HG02852 (cell line): ENCODE results near the gene ZNF609.

ENCODE experiments used
- ATAC-seq: cut with Tn5 transposase; IDR thresholded peaks from one replicate; pipeline ENCODE4 v1.9.1; 2021; ENCODE audit warnings: mild to moderate bottlenecking, moderate library complexity; ENCODE audit not compliant: unreplicated experiment

The ZNF609 gene

DNA sequence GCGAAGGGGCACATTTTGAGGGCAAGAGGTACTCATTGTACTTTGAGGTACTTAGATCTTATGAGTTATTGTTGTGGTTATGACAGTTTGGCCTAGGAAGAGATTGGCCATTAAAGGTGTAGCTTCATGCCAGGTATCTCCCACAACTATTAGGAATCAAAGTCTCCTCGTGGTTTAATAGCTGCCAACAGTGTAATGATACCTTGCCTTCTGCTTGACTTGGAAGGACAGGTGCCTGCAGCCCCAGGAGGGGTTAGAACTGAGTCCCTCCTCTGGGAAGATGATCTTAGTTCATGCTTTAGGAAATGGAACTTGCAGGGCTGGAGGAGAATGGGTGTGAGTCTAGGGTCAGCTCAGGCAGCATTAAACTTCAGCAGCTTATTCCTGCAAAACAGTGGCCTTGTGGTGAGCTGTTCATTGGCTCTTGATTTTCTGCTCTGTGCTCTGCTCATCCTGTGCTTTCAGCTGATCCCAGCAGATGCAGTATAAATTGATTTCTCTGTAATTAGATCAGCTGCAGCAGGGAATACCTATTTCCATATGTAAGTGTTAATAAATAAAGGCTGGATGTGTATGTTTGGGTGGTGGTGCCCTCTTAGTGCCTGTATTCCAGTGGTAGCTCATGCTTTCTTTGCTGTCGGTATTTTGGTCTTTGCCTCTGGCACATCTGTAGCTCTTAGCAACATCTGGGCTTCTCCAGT, 40.5 kb downstream of the ZNF609 start:
- no peak for ATAC-seq

DNA sequence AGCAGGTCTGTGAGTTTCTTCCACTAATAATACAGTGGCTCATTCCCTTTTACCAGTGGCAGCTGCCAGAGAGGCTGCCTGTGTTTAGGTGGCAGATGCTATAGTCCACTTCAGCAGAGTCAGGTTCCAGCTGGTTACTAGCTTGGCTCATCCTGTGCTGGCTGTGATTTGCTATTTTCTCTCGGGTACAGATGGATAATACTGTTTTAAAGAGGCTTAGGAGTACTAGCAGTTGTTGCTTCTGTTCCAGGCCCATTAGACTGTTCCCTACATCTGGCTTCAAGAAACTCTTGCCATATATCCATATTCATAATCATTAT, 41.0 kb downstream of the ZNF609 start:
- ATAC-seq, result no peak

DNA sequence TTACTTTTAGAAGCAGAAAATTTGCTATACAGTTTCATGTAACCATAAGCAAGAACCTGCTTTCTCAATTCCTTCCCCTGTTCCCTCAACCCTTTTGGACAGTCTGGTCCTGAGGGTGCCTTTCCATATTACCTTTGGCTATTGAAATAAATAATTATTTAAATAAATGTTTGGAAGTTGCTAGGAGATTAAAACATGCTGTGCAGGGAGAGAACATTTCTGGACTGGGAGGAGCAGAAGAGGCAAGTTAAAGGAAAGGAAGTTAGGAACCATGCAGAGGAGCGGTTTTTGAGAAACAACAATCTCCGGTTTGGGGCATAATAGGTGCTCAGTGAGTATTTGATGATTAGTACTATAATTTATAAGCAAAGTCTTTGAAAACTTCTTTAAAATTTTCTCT, 41.8 kb downstream of the ZNF609 start:
- ATAC-seq, result no peak

DNA sequence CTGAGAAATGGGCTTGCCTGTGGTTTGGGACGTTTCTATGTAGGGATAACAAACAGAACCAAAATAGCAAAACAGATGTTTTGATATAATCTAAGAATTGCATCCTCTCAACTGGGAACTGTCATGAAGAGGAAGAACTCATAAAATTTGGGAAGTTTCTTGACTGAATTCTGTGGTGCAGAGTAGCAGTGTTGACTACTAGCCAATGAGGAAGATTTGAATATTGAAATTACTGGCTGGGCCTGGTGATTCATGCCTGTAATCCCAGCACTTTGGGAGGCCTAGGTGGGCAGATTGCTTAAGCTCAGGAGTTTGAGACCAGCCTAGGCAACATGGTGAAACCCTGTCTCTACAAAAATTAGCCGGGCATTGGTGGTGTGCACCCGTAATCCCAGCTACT, 42.2 kb downstream of the ZNF609 start:
- no peak for ATAC-seq

DNA sequence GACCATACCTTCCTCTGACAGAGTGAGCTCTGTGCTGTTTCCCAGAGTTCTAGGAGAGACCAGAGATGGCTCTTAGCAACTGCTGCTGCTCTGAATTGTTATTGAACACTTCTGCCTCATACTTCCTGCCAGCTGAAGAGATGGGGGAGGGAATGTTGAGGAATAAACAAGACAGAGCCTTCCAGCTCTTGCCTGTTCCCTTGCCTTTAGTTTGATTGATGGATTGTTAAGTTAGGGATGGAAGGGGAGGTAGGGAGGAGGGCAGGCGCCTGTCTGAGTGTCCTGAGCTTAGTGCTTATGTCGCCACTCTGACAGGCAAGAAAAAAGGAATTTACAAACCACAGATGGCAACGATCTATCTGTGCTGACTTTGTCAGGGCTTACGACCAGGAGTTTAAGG, 42.8 kb downstream of the ZNF609 start:
- ATAC-seq, result no peak

DNA sequence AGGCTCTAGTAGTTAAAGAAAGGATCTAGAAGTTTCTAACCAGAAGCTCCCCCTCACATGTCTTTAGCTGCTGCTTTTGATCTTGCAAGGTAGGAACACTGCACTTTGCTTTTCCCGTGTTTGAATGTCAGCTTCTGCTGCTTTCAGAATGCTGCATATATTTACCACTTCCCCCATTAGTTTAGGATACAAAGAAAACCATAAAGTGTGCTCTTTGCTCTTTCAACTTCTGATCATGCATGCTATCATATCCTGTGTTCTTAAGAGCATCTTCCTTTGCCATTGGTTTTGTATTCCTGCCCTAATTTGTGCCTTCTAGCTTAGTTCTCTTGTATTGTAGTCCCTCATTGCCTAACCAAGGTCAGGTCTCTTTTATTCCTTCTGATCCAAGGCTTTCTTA, 43.3 kb downstream of the ZNF609 start:
- ATAC-seq, result no peak

DNA sequence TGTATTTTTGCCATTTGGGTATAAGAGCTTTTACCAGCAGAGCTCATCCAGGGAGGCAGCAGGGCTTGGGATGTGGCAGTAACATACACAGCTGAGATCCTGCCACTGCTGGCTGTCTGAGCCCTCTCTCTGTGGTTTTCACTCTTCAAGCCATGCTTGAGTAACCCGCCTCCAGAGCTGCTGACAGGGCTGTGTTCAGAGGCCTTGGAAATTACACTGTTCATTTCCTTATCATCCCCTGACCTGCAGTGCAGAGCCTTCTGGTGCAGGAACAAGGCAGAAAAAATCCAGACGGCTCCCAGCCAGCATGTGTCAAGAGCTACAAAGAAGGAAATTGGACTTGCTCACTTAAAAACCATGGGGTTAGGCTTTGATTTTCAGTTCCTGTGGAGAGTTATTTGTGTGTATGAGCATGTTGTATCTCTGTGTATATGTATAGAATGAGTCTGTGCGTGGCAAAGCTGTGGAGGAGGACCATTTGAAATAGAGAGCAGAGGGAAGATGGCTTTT, 47.0 kb downstream of the ZNF609 start:
- ATAC-seq, result peak; percentile 75

DNA sequence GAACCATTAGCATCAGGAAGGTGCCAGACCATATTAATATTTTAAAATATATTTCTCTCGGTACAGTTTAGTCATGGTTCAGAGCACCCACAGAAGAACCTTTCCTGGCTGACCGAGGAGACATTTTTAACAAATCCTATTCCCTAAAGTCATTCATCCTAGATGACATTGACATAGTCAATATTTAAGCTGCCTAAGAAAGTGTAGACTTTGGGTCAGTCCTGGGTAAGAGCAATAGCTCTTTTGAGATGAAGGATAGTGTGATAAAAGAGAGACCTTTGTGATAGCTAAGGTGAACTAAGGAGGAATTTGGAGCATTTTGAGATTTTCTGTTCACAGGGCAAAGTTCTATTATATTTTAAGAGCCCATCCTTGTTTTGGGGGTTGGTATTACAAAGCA, 47.5 kb downstream of the ZNF609 start:
- ATAC-seq, result no peak

DNA sequence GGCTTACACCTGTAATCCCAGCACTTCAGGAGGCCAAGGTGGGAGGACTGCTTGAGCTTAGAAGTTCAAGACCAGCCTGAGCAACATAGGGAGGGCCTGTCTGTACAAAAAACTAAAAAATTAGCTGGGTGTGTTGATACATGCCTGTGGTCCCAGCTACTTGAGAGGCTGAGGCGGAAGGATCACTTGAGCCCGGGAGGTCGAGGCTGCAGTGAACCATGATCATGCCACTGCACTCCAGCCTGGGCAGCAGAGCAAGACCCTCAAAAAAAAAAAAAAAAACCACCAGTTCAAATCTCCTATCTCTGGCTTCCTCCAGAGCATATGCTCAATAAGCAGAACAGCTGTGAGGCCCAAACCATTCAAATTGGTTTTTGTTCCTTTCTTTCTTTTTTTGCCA, 53.4 kb downstream of the ZNF609 start:
- no peak for ATAC-seq

DNA sequence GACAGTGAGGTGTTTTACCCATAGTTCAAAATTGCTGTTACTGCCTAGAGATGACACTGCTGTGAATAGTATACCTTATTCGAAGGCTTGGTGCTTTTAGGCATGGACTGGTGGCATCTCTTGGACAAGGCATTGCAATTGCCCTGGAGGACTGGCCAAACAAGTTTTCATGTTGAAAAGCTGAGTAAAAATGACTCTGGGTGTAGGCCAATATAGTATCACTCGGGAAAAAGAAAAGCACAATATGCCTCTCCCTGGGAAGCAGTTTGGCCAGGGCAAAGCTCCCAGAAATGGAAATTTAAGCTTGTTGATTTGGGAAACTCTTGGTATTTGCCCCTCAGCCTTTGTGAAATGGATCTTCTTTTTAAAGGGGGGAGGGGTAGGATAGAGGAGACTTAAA, 54.8 kb downstream of the ZNF609 start:
- ATAC-seq, result no peak

DNA sequence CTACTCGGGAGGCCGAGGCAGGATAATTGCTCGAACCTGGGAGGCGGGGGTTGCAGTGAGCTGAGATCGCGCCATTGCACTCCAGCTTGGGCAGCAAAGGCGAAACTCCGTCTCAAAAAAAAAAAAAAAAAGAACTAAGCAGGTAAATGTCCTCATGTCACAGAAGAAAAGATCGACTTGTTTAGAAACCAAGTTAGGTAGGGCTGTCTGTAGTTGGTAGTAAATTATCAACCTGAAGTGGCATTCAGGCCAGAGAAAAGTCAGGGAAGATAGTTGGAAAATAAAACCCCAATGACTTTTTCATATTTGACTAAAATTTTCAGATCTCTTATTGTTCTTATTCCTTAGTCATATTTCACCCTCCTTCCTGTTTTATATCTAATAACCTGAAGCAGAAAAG, 55.4 kb downstream of the ZNF609 start:
- ATAC-seq, result no peak

DNA sequence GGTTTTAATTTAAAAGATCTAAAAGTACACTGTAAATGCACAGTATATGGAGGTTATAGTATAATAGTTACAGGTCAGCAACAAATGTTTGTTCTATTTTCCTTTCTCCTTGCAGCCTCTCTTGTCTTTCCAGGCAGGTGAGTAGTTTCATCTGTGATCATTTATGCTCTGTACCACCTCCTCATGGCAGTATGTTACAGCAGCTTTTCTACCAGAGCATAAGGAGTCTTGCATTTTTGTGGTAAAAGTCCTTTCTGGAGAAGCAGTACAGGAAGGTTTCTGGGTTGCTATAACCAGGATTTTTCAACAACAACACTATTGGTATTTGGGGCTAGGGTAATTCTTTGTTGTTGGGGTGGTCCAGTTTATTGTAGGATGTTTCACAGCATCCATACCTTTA, 59.5 kb downstream of the ZNF609 start:
- no peak for ATAC-seq

DNA sequence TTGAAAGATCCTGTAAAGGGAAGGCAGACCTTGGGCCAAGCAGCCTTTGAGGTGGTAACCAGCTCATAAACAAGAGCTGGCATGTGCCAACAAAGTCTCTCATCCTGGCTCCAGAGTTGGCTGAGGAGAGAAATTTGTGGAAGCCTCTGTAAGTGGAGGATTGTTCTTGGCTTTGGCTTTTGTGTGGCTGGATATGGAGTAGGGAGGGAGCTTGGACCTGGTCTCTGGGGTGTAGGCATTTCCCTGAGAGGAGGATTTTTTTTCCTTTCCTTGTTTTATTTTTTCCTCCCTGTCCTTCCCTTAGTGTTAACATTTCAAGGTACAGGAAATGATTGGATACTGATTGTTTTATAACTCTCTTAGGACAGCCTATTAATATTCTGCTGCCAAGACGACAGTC, 60.8 kb downstream of the ZNF609 start:
- no peak for ATAC-seq

DNA sequence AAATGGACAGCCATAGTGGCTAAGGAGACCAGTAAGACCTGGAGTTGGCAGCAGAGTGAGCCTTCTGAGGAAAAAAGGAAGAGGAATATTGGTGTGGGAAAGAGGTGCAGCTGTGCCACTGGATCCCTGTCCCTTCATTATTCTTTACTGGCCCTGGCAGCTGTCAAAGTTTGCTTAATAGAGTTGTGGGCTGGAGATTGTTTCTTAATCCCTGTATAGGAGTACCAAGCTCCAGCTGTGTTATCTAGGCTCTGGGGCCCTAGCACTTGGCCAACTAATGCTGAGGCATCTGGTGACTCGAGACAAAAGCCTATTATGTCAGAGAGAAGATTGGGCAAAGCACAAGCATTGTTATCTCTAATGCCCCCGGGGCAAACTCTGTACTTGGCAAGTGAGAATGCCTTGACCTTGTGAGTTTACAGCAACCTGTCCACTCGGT, 61.4 kb downstream of the ZNF609 start:
- ATAC-seq, result no peak

DNA sequence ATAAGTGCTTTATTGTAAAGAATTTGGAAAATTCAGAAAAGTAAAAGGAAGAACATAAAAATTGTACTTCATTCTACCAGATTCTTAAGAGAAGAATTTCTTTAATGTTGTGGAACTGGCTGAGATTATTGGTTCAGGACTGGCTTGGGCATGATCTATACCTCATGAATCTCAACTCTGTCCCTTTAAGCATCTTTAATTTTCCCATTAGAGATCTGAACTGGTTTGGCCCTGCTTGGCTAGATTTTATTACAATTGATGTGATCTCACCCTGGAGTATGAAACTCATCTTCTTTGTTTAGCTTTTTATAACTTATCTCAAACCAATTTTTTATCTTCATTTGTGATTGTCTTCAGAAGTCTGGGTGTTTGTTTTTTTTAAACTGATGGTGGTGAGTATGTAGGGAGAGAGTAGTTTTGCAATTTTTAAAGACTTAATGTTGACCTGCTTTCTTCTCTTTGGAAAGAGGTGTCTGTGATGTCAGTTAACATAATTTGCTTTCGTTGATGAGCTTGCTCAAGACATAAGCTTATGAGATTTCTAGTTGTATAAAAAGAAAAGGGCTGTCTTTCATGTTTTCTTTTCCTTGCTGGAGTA, 61.9 kb downstream of the ZNF609 start:
- no peak for ATAC-seq

DNA sequence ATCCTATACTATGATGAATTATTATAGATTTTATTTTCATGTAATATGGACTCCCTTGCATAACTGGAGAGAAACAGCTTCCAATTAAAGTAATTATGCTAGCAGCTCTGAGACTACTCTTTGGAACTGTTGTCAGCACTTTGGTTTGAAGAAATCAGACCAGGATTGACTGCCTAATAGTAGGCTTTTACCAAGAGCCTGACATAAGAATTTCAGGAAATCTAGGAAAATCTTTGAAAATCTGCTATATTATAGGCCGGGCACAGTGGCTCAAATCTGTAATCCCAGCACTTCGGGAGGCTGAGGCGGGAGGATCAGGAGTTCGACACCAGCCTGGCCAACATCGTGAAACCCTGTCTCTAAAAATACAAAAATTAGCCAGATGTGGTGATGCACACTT, 62.9 kb downstream of the ZNF609 start:
- no peak for ATAC-seq

DNA sequence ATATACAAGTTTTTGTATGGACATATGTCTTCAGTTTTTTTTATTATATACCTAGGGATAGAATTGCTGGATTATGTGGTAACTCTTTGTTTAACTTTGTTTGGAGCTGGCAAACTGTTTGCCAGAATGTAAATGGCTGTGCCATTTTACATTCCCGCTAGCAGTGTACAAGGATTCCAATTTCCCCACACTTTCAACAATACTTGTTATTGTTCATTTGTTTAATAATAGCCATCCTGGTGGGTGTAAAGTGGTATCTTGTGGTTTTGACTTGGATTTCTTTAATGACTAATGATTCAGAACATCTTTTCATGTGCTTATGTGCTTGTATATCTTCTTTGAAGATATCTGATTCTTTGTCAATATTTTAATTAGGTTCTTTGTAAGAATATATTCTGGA, 64.4 kb downstream of the ZNF609 start:
- no peak for ATAC-seq

DNA sequence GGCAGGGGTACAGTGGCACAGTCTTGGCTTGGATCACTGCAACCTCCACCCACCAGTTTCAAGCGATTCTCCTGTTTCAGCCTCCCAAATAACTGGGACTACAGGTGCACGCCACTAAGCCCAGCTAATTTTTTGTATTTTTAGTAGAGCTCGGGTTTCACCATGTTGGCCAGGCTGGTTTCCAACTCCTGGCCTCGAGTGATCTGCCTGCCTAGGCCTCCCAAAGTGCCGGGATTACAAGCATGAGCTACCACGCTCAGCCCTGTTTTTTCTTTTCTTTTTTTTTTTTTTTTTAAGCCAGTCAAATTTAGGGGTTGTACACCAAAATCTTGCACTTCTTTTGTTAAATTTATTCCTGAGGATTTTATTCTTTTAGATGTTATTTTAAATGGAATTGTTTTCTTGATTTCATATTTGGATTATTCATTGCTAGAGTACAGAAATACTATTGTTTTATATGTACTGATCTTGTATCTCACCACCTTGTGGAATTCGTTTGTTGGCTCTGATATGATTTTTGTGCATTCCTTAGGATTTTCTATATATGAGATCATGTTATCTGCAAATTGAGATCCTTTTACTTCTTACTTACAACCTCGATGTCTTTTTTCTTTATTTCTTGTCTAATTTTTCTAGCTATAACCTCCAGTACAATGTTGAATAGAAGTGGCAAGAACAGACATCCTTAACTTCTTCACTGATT, 65.6 kb downstream of the ZNF609 start:
- ATAC-seq, result no peak

DNA sequence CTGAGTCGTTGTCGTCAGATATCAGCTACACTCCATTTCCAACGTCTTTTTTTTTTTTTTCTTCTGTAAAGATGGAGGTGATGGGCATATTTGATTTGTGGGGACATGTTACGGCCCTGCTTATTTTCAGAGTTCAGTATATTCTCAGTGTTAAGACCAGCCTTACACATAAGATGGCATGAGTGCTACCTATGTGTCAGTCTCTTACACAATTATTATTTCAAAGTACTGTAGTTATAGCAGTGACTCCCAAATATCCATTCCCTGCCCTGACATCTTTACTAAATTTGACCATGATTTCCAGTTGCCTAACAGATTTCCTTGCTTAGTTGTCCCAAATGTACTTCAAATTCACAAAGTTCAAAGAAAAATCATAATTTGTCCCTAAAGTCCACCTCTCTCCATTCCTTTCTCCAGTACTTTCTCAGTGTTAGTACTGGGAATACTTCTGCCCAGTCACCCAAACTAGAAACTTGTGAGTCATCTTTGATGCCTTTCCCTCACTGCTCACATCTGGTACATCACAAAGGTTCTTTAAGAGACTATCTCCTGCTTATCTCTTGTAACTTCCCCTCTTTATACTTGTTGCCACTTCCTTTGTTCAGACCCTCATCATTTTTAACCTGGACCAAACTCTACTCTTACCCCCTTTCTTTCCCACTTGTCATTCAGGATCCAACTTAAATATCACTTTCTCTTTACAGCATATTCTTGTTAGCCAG, 67.0 kb downstream of the ZNF609 start:
- ATAC-seq, result no peak

DNA sequence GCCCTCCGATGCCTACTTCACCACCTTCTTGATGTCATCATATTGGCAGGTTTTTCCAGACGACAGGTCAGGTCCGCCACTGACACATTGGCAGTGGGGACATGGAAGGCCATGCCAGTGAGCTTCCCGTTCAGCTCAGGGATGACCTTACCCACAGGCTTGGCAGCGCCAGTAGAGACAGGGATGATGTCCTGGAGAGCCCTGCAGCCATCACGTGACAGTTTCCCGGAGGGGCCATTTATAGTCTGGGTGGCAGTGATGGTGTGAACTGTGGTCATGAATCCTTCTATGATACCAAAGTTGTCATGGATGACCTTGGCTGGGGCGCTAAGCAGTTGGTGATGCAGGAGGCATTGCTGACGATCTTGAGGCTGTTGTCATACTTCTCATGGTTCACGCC, 68.5 kb downstream of the ZNF609 start:
- ATAC-seq, result no peak

DNA sequence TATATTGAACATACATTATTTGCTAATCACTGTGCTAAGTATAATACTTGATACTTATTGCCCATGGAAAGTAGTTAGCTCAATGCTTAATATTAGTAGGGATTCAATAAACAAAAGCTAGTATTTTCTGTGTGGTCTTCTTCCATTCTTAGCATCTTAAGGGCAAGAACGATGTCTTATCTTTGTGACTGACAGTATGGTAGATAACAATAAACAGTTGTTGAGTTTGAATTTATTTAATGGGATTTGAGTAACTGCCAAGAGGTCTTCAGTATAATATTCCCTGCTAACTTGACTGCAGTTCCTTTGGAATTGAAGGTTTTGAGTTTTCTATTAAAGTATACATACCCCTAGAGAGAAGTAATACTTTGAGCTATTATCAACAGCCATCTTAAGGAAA, 70.1 kb downstream of the ZNF609 start:
- no peak for ATAC-seq

DNA sequence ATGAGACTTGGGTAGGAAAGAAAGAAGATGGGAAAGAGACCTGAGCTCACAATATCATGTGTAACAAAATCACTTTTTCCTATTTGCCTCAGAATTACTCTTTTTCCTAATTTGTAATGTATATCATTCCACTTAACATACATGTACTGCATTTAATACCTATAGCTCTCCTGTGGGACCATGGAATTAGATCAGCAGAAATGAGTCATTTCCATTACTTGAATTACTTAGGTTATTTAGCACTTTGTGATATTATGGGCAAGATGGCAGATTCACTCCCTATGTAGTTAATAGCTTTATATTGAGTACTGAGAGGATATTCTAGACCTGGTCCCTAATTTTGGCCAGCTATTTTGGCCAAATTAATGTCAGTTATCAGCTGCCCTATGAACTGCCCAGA, 70.5 kb downstream of the ZNF609 start:
- no peak for ATAC-seq
